GM12801 (cell line): Measurements from ENCODE around the gene IFT81.

Experiments
- TF ChIP-seq, protein P1 (sequence below): IDR thresholded peaks from one replicate; pipeline ENCODE4 v1.5.1; 2011; ENCODE audit warnings: control low read depth; ENCODE audit not compliant: insufficient read length; ENCODE audit errors: extremely low read depth

IFT81 gene, protein sequence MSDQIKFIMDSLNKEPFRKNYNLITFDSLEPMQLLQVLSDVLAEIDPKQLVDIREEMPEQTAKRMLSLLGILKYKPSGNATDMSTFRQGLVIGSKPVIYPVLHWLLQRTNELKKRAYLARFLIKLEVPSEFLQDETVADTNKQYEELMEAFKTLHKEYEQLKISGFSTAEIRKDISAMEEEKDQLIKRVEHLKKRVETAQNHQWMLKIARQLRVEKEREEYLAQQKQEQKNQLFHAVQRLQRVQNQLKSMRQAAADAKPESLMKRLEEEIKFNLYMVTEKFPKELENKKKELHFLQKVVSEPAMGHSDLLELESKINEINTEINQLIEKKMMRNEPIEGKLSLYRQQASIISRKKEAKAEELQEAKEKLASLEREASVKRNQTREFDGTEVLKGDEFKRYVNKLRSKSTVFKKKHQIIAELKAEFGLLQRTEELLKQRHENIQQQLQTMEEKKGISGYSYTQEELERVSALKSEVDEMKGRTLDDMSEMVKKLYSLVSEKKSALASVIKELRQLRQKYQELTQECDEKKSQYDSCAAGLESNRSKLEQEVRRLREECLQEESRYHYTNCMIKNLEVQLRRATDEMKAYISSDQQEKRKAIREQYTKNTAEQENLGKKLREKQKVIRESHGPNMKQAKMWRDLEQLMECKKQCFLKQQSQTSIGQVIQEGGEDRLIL

DNA sequence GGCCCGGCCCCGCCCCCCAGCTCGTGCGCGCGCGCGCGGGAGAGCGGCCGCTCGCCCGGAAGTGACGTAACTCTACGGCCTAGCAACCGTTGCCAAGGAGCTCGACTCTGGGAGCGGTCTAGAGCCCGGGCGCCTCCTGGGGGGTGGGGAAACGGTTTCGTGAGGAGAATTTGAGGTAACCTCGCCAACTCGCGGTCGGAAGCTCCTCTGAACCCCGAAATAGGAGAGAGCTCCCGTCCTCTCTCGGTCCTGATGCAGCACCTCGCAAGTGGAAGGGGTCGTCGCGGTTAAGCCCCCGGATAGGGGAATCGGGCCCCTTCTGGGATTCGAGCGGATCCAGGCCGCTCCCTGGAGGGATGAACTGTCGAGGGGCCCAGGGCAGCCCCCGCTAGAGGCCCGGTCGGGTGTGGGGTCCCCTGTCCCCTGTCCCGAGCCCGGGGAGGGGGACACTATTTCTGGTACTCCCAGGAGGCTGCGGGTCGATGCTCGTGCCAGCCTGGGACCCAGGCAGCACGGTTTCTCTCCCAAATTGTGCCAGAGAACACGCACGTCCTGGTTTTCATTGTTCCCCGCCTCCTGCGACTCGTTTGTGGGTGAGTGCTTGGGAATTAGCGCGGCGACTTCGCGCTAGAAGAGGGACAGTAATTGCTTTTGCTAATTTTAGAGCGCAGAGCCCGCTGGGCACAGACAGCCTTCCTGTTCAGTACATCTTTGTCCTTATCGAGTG lies at the start of gene IFT81:
IFT81 (plus strand) TSS at position 89 of the 727 bp plus-strand sequence. CDS start 3,024 bp downstream, outside the sequence.
- TF ChIP-seq, protein P1, sequence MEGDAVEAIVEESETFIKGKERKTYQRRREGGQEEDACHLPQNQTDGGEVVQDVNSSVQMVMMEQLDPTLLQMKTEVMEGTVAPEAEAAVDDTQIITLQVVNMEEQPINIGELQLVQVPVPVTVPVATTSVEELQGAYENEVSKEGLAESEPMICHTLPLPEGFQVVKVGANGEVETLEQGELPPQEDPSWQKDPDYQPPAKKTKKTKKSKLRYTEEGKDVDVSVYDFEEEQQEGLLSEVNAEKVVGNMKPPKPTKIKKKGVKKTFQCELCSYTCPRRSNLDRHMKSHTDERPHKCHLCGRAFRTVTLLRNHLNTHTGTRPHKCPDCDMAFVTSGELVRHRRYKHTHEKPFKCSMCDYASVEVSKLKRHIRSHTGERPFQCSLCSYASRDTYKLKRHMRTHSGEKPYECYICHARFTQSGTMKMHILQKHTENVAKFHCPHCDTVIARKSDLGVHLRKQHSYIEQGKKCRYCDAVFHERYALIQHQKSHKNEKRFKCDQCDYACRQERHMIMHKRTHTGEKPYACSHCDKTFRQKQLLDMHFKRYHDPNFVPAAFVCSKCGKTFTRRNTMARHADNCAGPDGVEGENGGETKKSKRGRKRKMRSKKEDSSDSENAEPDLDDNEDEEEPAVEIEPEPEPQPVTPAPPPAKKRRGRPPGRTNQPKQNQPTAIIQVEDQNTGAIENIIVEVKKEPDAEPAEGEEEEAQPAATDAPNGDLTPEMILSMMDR, result no peak

DNA sequence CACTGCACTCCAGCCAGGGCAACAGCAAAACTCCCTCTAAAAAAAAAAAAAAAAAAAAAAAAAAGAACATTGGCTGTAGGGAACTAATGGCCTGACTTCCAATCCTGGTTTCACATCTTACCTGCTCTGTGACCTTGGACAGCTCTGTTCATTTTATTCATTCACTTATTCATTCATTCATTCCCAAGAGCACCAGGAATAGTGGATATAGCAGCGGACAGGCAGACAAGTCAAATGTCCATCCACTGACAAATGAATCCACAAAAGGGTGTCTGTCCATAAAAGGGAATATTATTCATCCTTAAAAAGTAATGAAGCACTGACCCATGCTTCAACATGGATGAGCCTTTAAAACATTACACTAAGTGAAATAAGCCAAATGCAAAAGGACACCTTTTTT lies 48.3 kb upstream of the IFT81 start:
- TF ChIP-seq, protein P1, result no peak

DNA sequence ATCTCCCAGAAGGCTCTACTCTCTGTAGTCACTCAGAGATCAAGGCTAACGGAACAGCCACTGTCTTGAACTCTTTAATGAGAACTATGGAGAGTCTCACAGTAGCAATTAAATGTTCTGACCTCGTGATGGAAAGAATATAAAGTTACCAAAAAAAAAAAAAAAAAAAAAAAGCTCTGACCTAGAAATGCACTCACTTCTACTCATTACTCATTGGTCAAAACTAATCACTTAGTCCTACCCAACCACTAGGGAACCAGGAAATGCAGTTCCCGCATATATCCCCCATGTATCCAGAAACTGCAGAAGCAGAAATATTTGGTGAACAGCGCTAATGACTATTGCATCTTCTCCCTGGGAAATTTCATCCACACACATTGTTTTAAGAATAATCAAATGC lies 46.4 kb upstream of the IFT81 start:
- TF ChIP-seq, protein P1, result no peak

DNA sequence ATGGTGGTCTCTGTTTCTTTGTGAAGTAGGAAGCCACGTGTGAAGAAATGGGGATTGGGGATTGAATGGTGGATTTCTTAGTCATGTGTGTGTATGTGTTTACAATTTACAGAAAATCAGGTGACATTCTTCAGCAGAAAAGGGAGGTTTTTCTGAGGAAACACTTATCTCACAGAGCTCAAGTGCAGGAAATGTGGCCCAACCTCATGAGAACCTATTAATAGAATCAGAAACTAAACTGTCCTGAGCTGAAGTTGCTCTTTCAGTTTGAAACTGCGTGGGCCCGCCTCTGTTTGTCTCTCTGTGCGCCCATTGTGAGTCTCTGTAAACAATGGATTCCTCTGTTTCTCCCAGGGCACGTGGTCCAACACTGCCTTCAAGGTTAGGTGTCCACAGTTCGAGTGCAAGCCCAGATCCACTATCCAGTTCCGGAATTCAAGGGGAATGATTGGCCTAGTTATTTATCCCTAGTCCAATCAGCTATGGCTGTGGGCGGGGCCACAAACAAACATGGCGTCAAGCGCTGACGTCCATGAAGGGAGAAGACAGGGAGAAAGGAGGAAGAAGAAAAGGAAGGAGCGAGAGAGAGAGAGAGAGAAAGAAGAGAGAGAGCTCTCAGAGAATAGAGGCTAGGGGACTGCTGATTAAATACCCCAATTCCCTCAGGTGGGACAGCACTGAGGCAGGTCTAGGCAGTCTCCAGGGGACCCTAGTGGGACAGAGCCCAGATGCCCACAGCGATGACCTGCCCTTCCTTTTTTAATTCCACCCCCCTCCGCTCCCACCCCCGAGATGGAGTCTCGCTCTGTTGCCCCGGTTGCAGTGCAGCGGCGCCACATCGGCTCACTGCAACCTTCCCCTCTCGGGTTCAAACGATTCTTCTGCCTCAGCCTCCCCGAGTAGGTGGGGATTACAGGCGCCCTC lies 44.4 kb upstream of the IFT81 start:
- TF ChIP-seq, protein P1, result no peak

GRCh38 chr12:110080410-110080809 lies 43.7 kb upstream of the IFT81 start:
- TF ChIP-seq, protein P1, result no peak

DNA sequence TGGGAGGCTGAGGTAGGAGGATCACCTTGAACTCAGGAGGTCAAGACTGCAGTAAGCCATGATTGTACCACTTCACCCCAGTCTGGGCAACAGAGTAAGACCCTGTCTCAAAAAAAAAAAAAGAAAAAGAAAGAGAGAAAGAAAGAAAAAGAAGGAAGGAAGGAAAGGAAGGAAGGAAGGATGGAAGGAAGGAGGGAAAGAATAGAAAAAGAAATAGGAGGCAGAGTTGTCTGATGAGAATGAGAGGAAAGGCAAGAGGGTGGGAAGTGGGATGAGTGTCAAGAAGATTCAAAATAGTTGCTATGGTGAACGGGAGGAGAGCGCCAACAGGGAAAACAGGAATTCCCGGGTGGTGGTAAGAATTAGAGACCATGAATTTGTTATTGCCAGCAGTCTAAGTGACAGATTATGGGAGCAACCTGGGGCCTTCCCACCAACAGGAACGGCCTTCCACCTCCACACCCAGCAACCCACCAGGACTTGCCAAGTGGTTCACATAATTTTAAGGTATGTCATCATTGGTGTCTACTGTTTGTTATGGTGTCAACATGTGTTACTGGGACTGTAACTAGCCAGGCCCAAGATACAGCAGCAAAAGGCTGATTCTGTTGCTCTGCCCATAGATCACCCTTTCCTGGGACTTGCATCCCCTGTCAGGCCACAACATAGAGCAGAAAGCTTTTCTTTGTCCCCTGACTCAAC lies 39.7 kb upstream of the IFT81 start:
- TF ChIP-seq, protein P1, result no peak
